Suprapubic skin (tissue), 4 donors: ENCODE results near the gene MED29. TPM values are rescaled to one million over a fixed set of nuclear protein-coding genes. Genes with fewer than 3 reads are reported as not detected.

Experiments
- DNase-seq, 2 donors: peaks; one replicate each; pipeline ENCODE4 v3.0.0-alpha.2; 2019; ENCODE audit warnings: low spot score in 2 of 2
- H3K27ac ChIP-seq: fragments of 200-600 bp; sonication (generic); one replicate; pipeline ENCODE4 v1.5.1; 2019
- H3K27me3 ChIP-seq: fragments of 200-600 bp; sonication (generic); one replicate; pipeline ENCODE4 v1.5.1; 2019
- H3K36me3 ChIP-seq: fragments of 200-600 bp; sonication (generic); one replicate; pipeline ENCODE4 v1.5.1; 2019
- H3K4me1 ChIP-seq: fragments of 200-600 bp; sonication (generic); one replicate; pipeline ENCODE4 v1.5.1; 2019
- H3K4me3 ChIP-seq: fragments of 200-600 bp; sonication (generic); one replicate; pipeline ENCODE4 v1.5.1; 2019; ENCODE audit warnings: mild to moderate bottlenecking
- H3K9me3 ChIP-seq: fragments of 200-600 bp; sonication (generic); one replicate; pipeline ENCODE4 v1.5.1; 2019
- EP300 ChIP-seq: sonication (generic); formaldehyde crosslinking; IDR thresholded peaks from one replicate; pipeline ENCODE4 v1.6.1; 2017; ENCODE audit warnings: antibody characterized with exemption
- POLR2A ChIP-seq, 2 donors: fragments of 450-650 bp; IDR thresholded peaks; one replicate each; pipeline ENCODE4 v1.6.1; 2017; ENCODE audit warnings: antibody characterized with exemption in 2 of 2, mild to moderate bottlenecking in 2 of 2, moderate library complexity in 2 of 2
- POLR2AphosphoS5 ChIP-seq, 3 donors: sonication (generic); formaldehyde crosslinking; IDR thresholded peaks; one replicate each; pipeline ENCODE4 v1.6.1; 2017; ENCODE audit warnings: antibody characterized with exemption in 3 of 3
- WGBS: methylation state at CpG from one replicate; pipeline ENCODE4 v1.1.5; 2018; 5-methylcytosine and 5-hydroxymethylcytosine counted together
- total RNA-seq, 4 donors: library from RNA; depleted of rRNA; stranded (reverse); fragments of >200 nt; gene quantifications; one replicate each; pipeline ENCODE4 v1.1.0, GENCODE V29; 2016
- TF ChIP-seq, protein P1 (sequence below), 2 donors: fragments of 200-600 bp in 1 of 2; fragments of 450-650 bp in 1 of 2; sonication (generic) in 1 of 2; IDR thresholded peaks; one replicate each; pipeline ENCODE4 v1.5.1; 2016 to 2019; ENCODE audit warnings: antibody characterized with exemption in 2 of 2, mild to moderate bottlenecking in 1 of 2, moderate library complexity in 1 of 2

MED29 gene, protein sequence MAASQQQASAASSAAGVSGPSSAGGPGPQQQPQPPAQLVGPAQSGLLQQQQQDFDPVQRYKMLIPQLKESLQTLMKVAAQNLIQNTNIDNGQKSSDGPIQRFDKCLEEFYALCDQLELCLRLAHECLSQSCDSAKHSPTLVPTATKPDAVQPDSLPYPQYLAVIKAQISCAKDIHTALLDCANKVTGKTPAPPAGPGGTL
- 10 to 100 TPM; 36.3 to 57.8 (median 48.0) TPM for total RNA-seq

DNA sequence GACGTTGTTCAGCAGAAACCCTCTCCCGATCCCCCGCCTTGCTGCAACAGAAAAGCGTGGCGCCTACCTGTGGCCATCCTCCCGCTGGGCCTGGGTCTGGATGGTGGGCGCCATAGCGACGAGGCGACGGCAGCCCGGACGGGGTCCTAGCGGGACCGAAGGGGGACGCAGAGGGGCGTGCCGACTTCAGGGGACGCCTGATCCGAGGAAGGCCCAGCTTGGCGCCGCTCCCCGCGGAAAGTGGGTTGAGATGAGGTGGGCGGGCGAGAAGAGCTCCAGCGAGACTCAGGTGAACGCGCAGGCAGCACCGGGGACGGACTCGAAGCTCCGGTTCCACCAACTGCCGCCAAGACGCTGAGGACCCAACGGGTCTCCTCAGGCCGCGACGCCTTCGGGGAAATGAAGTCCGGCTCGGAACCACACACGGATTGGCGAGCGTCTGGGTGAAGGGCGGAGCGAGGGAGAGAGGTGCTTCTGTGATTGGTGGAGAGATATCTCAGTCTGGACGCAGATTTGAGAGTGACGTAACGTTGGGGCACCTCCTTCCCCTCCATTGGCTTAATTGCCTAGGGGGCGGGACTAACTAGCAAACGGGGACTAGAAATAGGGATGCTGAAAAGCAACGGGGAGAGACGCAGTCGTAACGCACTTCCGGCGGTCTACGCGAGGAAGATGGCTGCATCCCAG, at the start of gene MED29, which contains the start of gene PAF1:
TSS of gene MED29 (plus strand) at position 628 of the 687 bp plus-strand sequence. CDS start at position 673, 45 bp downstream.
TSS of gene PAF1 (minus strand) at position 356 of the 687 bp plus-strand sequence. CDS start at position 114, 242 bp downstream.
- peak; percentile 99 for DNase-seq
- TF ChIP-seq, protein P1, sequence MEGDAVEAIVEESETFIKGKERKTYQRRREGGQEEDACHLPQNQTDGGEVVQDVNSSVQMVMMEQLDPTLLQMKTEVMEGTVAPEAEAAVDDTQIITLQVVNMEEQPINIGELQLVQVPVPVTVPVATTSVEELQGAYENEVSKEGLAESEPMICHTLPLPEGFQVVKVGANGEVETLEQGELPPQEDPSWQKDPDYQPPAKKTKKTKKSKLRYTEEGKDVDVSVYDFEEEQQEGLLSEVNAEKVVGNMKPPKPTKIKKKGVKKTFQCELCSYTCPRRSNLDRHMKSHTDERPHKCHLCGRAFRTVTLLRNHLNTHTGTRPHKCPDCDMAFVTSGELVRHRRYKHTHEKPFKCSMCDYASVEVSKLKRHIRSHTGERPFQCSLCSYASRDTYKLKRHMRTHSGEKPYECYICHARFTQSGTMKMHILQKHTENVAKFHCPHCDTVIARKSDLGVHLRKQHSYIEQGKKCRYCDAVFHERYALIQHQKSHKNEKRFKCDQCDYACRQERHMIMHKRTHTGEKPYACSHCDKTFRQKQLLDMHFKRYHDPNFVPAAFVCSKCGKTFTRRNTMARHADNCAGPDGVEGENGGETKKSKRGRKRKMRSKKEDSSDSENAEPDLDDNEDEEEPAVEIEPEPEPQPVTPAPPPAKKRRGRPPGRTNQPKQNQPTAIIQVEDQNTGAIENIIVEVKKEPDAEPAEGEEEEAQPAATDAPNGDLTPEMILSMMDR (IDR thresholded peaks at IDR 0.05), result no peak
- peak; percentile 38 to 89 (median 52) for TF ChIP-seq POLR2AphosphoS5 (IDR thresholded peaks at IDR 0.05)
- peak; percentile 86 to 95 for TF ChIP-seq POLR2A (IDR thresholded peaks at IDR 0.05)
- H3K36me3 ChIP-seq, result peaks cover 54% of the 10 kb centered on the region

DNA sequence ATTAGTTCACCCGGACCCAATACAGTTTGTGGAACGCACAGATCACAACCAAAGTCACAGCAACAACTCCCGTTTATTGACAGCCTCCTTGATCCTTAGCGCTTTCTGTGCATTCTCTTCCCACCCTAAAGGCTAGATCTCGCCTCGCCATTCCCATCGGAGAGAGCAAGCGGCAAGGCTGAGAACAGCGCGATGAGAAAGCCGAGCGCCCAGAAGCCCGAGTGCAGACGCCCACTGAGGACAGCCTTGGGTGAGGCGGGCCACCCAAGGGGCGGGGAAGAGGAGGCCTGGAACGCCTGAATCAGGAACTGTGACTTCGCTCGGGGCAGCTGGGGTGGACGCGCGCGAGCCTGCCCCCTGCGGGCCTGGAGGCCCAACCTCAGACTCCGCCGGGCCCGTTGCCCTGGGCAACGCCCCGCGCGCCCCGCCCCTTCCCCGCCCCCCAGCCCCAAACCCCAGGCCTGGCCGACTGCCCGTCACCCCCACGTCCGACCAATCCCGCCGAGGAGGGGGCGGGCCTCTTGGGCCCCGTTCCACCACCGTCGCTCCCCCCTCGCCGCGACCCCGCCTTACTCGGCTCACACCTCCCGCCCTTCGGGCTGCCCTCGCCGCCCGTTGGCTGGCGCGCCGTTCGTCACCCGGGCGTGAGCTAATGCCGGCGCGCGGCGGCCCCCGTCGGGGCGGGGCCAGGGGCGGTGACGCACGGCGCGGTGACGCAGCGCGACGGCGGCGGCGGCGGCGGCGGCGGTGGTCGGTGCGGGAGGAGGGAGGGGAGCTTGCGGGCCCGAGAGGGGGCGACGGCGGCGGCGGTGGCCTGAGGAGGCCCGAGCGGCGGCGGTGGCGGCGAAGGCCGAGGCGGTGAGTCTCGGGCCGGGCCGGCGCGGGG, 49.2 kb upstream of the MED29 start, which contains the start of gene SAMD4B:
TSS of gene SAMD4B (plus strand) at position 703 of the 886 bp plus-strand sequence. CDS start 14,473 bp downstream, outside the sequence.
- peak; percentile 73 to 86 (median 85) for TF ChIP-seq POLR2AphosphoS5 (IDR thresholded peaks at IDR 0.05)
- TF ChIP-seq EP300, result no peak
- TF ChIP-seq, protein P1 (IDR thresholded peaks at IDR 0.05), result peak; percentile 75 to 90
- TF ChIP-seq POLR2A (IDR thresholded peaks at IDR 0.05), result peak; percentile 57 to 94
- peak; percentile 99 for DNase-seq
- Histone ChIP-seq H3K27ac (peak within 1 kb of the TSS; percentile 92), H3K4me3 (peak within 1 kb of the TSS; percentile 96), H3K4me1 (peaks cover 50% of the 10 kb centered on the region), H3K27me3 (no peaks in the 10 kb centered on the region), H3K9me3 (no peaks in the 10 kb centered on the region), H3K36me3 (no peaks in the 10 kb centered on the region)
- WGBS, result under 1% methylated on average over 36 of the region's 105 CpGs

More for the DNA sequence above, at the start of gene MED29, which contains the start of gene PAF1:
- Histone ChIP-seq H3K4me1 (peaks cover 27% of the 10 kb centered on the region), H3K27me3 (no peaks in the 10 kb centered on the region), H3K27ac (peak within 1 kb of the TSS; percentile 97), H3K9me3 (no peaks in the 10 kb centered on the region), H3K4me3 (peak within 1 kb of the TSS; percentile 77)
- WGBS, result 1% methylated on average over 31 of the region's 60 CpGs

DNA sequence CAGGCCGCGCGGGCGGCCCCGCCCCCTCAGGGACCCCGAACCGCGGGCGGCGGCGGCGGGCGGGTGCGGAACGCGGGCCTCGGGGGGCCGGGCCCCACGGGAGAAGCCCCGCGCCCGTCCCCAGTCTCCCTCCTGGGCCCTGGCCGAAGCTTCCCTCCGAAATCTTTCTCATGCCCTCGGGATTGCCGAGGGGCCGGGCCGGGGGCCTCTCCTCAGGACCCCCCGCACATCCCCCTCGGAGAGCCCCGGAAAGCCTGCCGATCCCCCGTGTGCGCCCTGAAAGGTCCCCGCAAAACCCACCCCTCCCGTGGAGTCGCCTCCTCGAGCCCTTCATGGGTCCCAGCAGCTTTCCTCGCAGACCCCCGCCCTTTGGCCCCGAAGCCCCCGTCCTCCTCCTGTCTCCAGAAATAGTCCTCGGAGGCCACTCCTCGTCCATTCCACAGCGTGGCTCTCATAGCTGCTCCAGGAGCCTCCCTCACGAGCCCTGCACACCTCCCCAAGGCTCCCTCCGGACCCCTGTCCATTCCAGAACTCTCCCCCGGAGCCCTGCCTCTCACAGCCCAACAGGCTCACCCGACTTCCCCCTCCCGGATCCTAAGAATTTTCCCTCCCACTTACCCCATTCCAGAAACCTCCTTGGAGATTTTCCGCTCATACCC, 48.4 kb upstream of the MED29 start:
- Histone ChIP-seq H3K4me3 (peak overlapping the region; percentile 96), H3K27me3 (no peaks in the 10 kb centered on the region), H3K27ac (peak overlapping the region; percentile 92), H3K36me3 (no peaks in the 10 kb centered on the region), H3K4me1 (peaks cover 50% of the 10 kb centered on the region), H3K9me3 (no peaks in the 10 kb centered on the region)
- WGBS, result 4% methylated on average over 17 of the region's 51 CpGs
- TF ChIP-seq POLR2A (IDR thresholded peaks at IDR 0.05) (peak in 1 of 2 donors; percentile 18), POLR2AphosphoS5 (IDR thresholded peaks at IDR 0.05) (no peak)
- DNase-seq, result peak in 1 of 2 donors; percentile 80

DNA sequence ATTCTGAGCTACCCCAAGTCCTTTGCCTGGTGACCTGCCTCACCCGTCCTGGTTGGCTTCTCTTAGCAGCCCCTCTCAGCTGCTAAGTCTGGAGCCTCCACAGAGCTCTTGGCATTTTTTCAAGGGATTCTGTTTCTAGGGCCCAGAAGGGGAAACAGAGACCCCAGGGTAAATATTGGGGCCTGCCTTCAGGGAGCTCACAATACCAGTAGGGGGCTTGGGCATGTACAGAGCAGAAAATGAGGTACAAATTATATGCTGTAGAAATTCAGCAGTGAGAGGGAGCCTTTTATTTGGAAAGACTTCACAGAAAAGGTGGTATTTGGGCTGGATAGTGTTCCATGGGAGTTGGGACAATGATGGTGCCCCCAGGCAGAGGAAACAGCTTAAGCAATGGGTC, 45.2 kb upstream of the MED29 start:
- Histone ChIP-seq H3K9me3 (no peaks in the 10 kb centered on the region), H3K27ac (no peak overlapping the region), H3K27me3 (no peaks in the 10 kb centered on the region), H3K36me3 (peaks cover 23% of the 10 kb centered on the region), H3K4me1 (peaks cover 57% of the 10 kb centered on the region), H3K4me3 (no peak overlapping the region)
- no peak for TF ChIP-seq POLR2A (IDR thresholded peaks at IDR 0.05)
- TF ChIP-seq, protein P1 (IDR thresholded peaks at IDR 0.05), result no peak
- TF ChIP-seq POLR2AphosphoS5 (IDR thresholded peaks at IDR 0.05), result no peak
- TF ChIP-seq EP300, result no peak
- no peak for DNase-seq
- WGBS, result 88% methylated on average over 1 of the region's 1 CpG
